ENCODE measurements around the gene SUGCT.
"Not testable (repeated sequence)": the region's sequence is repeated elsewhere in the genome, so short reads cannot be mapped to it uniquely, and the experiment has no call there.

Gene SUGCT

DNA sequence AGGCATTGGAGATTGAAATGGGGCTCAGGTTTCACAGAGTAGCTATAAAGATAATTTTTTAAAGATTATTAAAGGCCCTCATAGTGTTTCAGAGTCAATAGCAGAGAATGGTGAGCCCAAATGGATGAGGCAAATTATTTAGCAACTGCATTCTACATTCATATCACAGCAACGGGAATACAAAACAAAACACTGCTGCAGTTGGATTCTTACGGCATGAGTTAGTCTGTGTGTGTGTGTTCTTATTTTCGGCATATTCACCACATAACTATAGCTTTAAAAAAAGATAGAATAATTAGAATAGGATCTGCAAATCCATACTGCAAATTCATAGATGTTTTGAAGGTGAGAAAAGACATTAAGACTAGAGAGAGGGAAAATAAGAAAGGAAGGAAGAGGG is 66.0 kb downstream of the SUGCT start:
- Mint-ChIP-seq H3K27me3 (ENCODE audit: low read depth) (no peaks in the 10 kb centered on the region), H3K27ac (no peak overlapping the region), H3K4me1 (ENCODE audit: low read depth) (no peaks in the 10 kb centered on the region), H3K36me3 (ENCODE audit: low read depth) (no peaks in the 10 kb centered on the region), H3K9me3 (no peaks in the 10 kb centered on the region), H3K4me3 (no peak overlapping the region)

DNA sequence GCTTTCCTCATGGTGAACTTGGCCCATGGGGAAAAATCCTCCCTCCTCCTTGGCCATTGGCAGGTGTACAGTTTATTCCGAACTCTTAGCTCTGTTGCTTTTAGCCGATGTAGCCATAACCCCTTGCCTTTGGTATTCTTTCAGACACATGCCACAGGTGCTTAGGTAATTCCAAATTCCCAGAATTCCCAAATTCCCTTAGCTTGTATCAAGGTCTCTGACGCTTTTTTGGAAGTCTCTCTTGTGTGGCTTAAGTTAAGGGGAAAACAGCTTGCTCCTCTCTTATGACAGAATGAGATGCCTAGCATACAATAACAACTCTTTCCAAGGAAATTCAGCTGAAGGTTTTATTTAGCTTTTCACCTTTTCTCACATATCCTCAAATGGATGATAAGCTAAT is 68.0 kb downstream of the SUGCT start:
- no peaks in the 10 kb centered on the region for H3K9me3 Mint-ChIP-seq
- no peak overlapping the region for H3K27ac Mint-ChIP-seq
- no peaks in the 10 kb centered on the region for H3K36me3 Mint-ChIP-seq (ENCODE audit: low read depth)
- H3K4me1 Mint-ChIP-seq (ENCODE audit: low read depth), result no peaks in the 10 kb centered on the region
- H3K27me3 Mint-ChIP-seq (ENCODE audit: low read depth), result no peaks in the 10 kb centered on the region
- H3K4me3 Mint-ChIP-seq, result no peak overlapping the region

DNA sequence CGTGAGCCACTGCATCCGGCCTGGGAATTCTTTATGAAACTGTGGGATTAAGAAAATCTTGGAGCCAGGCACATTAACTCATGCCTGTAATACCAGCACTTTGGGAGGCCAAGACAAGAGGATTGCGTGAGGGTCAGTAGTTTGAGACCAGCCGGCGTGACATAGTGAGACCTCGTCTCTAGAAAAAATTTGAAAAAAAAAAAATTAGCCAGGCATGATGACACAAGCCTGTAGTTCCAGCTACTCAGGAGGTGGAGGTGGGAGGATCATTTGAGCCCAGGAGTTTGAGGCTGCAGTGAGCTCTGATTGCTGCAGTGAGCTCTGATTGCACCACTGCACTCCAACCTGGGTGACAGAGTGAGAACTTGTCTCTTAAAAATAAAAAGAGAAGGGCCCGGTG is 69.8 kb downstream of the SUGCT start:
- H3K27me3 Mint-ChIP-seq (ENCODE audit: low read depth), result no peaks in the 10 kb centered on the region
- H3K36me3 Mint-ChIP-seq (ENCODE audit: low read depth), result no peaks in the 10 kb centered on the region
- H3K27ac Mint-ChIP-seq, result no peak overlapping the region
- H3K4me1 Mint-ChIP-seq (ENCODE audit: low read depth), result no peaks in the 10 kb centered on the region
- no peaks in the 10 kb centered on the region for H3K9me3 Mint-ChIP-seq
- H3K4me3 Mint-ChIP-seq, result no peak overlapping the region

DNA sequence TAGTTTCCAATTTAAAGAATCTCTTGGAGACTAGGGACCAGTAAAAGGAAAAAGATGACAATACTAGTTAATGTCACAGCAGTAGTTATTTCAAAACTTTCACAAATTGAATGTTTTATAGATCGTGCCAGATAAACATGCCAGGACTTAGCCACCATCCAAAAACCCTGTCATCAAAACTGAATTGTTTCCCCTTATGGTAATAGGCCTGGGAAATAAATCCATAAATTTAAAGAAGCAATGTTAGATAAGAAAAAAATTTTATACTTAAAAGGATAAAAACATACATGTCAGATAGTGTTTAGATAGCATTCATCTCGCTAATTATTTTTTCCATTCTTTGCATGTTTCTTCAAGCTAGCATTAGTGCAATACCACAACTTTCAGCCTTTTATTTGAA is 71.2 kb downstream of the SUGCT start:
- Mint-ChIP-seq H3K4me3 (no peak overlapping the region), H3K27me3 (ENCODE audit: low read depth) (no peaks in the 10 kb centered on the region), H3K27ac (no peak overlapping the region), H3K9me3 (no peaks in the 10 kb centered on the region), H3K4me1 (ENCODE audit: low read depth) (no peaks in the 10 kb centered on the region), H3K36me3 (ENCODE audit: low read depth) (no peaks in the 10 kb centered on the region)

DNA sequence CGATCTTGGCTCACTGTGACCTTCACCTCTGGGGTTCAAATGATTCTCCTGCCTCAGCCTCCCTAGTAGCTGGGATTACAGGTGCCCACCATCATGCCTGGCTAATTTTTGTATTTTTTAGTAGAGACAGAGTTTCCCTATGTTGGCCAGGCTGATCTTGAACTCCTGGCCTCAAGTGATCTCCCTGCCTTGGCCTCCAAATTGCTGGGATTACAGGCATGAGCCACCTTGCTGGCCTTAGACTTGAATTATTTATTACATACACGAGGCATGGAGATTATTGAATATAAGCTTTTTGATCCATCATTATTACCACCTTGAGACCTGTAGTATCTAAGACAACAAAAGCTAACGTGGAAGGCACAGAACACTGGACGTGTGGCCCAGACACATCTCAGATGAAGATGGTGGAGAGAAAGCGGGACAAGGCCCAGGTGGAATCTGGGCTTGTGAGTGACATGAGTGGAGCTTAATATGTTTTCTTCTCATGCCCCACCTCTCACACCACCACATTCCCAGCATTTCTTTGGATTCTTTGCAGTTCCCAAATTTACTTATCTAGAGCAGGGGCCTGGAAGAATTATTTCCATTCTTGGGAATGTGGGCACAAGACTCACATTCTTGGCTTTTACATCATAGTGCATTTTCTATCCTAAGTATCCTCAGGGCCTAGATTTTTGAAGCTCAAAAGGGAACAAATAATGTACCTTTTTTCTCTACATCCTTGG is 76.6 kb downstream of the SUGCT start:
- no peaks in the 10 kb centered on the region for H3K36me3 Mint-ChIP-seq (ENCODE audit: low read depth)
- no peak overlapping the region for H3K4me3 Mint-ChIP-seq
- H3K27me3 Mint-ChIP-seq (ENCODE audit: low read depth), result no peaks in the 10 kb centered on the region
- no peaks in the 10 kb centered on the region for H3K9me3 Mint-ChIP-seq
- H3K27ac Mint-ChIP-seq, result no peak overlapping the region
- no peaks in the 10 kb centered on the region for H3K4me1 Mint-ChIP-seq (ENCODE audit: low read depth)

DNA sequence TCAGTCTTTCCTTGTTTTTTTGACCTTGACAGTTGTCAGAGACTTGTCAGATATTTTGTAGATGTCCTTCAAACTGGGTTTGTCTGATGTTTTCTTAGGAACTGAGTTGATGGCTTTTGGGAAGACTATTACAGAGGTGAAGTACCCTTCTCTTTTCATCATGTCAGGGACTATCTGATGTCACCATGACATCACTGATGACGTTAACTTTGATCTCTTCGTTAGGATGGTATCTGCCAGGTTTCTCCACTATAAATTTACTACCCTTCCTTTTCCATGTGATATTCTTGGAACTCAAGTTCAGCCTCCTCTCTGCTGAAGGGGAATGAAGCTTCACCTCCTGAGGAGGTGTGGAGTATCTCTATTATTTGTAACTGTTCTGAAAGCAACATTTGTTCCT is 78.5 kb downstream of the SUGCT start:
- H3K4me3 Mint-ChIP-seq, result no peak overlapping the region
- H3K9me3 Mint-ChIP-seq, result no peaks in the 10 kb centered on the region
- H3K4me1 Mint-ChIP-seq (ENCODE audit: low read depth), result no peaks in the 10 kb centered on the region
- no peak overlapping the region for H3K27ac Mint-ChIP-seq
- no peaks in the 10 kb centered on the region for H3K36me3 Mint-ChIP-seq (ENCODE audit: low read depth)
- no peaks in the 10 kb centered on the region for H3K27me3 Mint-ChIP-seq (ENCODE audit: low read depth)

DNA sequence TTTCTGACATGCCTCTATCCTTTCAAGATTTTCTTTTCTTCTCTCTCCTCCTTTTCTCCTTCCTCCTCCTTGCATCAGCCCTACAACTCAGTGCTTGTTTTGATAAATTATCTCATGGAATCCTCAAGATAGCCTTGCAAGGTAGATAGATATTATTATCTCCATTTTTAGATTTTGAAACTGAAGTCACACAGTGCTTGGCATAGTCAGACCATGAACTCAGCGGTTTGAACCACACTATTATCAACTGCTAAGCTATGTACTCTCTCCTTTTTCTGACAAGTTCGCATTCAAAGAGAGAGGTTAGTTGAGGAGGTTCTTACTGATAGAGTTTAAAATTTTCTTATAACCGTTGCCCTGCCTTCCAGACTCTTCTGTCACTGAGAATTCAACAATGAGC is 79.1 kb downstream of the SUGCT start:
- H3K36me3 Mint-ChIP-seq (ENCODE audit: low read depth), result no peaks in the 10 kb centered on the region
- no peaks in the 10 kb centered on the region for H3K27me3 Mint-ChIP-seq (ENCODE audit: low read depth)
- no peaks in the 10 kb centered on the region for H3K4me1 Mint-ChIP-seq (ENCODE audit: low read depth)
- no peak overlapping the region for H3K27ac Mint-ChIP-seq
- no peak overlapping the region for H3K4me3 Mint-ChIP-seq
- no peaks in the 10 kb centered on the region for H3K9me3 Mint-ChIP-seq

DNA sequence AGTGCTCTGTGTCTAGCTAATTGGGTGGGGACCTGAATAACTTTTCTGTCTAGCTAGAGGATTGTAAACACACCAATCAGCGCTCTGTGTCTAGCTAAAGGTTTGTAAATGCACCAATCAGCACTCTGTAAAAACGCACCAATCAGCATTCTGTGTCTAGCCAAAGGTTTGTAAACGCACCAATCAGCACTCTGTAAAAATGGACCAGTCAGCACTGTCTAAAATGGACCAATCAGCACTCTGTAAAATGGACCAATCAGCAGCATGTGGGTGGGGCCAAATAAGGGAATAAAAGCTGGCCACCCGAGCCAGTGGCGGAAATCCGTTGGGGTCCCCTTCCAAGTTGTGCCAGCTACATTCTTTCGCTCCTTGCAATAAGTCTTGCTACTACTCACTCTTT is 83.8 kb downstream of the SUGCT start:
- not testable (repeated sequence) for H3K9me3 Mint-ChIP-seq; H3K4me1 Mint-ChIP-seq (ENCODE audit: low read depth); H3K27me3 Mint-ChIP-seq (ENCODE audit: low read depth); H3K36me3 Mint-ChIP-seq (ENCODE audit: low read depth); H3K27ac Mint-ChIP-seq; H3K4me3 Mint-ChIP-seq

DNA sequence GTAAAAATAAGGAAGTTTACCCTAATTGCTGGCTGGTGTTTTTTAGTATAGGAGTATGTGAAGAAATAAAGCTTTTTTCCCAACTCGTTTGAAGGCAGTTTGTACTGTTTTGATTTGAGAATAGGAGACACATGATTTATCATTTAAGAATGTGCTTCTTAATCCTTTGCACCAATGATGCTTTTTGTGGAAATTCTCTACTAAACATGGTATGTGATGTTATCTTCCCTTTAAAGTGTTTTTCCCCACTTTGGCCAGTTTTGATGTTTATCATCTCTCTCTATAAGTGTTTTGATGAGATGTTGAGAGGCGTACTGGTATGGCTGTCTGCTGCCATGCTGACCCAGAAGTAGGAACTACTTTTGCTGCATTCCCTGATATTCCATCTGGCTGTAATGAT is 85.1 kb downstream of the SUGCT start:
- no peaks in the 10 kb centered on the region for H3K27me3 Mint-ChIP-seq (ENCODE audit: low read depth)
- no peak overlapping the region for H3K27ac Mint-ChIP-seq
- no peak overlapping the region for H3K4me3 Mint-ChIP-seq
- H3K4me1 Mint-ChIP-seq (ENCODE audit: low read depth), result no peaks in the 10 kb centered on the region
- no peaks in the 10 kb centered on the region for H3K9me3 Mint-ChIP-seq
- no peaks in the 10 kb centered on the region for H3K36me3 Mint-ChIP-seq (ENCODE audit: low read depth)

DNA sequence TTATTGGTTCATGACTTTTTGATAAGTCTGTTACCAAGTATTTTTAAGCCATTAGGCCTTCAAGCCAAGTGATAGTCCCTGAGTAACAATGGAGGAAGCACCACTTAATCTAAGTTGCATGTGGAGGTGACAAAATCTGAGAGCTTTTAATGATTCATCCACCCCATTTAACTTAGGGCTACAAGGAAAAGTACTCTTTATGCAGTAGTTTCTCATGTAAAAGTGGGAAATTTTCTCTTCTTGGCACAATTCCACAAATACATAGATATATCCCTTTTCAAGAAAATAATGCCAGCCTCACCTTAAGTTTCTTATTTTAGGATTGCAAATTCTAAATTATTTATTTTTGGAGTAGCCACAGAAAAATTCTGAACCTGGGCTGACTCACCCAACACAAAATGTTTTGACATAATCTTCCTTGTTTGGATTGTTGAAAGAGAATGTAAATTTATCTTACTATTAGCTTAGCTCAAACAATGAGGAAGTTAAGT is 85.7 kb downstream of the SUGCT start:
- no peak overlapping the region for H3K27ac Mint-ChIP-seq
- H3K4me3 Mint-ChIP-seq, result no peak overlapping the region
- no peaks in the 10 kb centered on the region for H3K27me3 Mint-ChIP-seq (ENCODE audit: low read depth)
- H3K36me3 Mint-ChIP-seq (ENCODE audit: low read depth), result no peaks in the 10 kb centered on the region
- no peaks in the 10 kb centered on the region for H3K4me1 Mint-ChIP-seq (ENCODE audit: low read depth)
- no peaks in the 10 kb centered on the region for H3K9me3 Mint-ChIP-seq

DNA sequence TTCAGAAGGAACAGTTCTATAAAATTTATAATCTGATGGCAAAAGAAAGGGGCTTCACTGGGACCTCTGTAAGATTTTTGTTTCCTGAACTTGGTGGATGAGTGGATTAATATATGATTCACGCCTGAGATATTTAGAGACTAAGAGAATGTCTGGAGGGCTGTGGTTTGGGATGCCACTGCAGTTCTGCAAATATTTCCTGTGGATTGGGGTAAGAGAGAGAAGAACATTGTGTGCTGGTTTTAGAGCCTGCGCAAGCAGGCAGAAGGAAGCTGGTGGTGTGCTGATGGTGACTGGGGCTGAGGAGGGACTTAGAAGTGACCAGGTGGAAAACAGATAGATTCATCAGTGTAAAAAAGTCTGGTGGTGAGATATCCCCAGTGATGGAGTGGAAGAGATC is 87.0 kb downstream of the SUGCT start:
- no peak overlapping the region for H3K4me3 Mint-ChIP-seq
- no peaks in the 10 kb centered on the region for H3K36me3 Mint-ChIP-seq (ENCODE audit: low read depth)
- no peaks in the 10 kb centered on the region for H3K27me3 Mint-ChIP-seq (ENCODE audit: low read depth)
- no peaks in the 10 kb centered on the region for H3K4me1 Mint-ChIP-seq (ENCODE audit: low read depth)
- no peaks in the 10 kb centered on the region for H3K9me3 Mint-ChIP-seq
- H3K27ac Mint-ChIP-seq, result no peak overlapping the region

DNA sequence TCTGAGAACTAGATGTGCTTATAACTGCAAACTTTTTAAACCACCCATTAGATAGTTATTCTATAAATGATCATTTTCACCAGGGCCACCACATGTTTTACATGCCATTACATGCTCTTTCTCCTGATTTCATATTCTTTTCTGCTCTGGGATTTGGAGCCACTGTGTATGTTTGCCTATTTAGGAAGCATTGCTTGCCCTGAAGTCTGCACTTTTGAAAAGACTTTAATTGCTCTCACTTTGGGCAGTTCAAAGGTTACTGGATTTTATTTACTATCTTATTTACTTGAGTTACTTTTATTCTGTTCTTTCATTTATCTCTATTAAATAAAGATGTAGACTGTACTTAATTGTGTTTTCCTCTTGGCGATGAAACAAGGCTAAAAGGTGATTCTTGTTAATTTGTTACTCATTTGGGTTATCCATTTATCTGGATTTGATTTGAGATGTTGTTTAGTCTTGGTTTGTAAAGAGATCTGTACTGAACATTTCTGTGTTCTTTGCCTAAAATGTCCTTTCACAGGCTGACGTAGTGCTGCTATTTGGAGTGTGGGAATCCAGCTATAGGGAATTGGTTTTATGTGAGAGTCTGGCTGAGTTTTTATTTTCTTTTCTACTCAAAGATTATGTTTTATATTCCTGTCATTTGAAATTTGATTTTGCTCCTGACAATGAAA is 88.8 kb downstream of the SUGCT start:
- H3K4me1 Mint-ChIP-seq (ENCODE audit: low read depth), result no peaks in the 10 kb centered on the region
- H3K27ac Mint-ChIP-seq, result no peak overlapping the region
- no peaks in the 10 kb centered on the region for H3K36me3 Mint-ChIP-seq (ENCODE audit: low read depth)
- no peaks in the 10 kb centered on the region for H3K9me3 Mint-ChIP-seq
- H3K27me3 Mint-ChIP-seq (ENCODE audit: low read depth), result no peaks in the 10 kb centered on the region
- H3K4me3 Mint-ChIP-seq, result no peak overlapping the region

DNA sequence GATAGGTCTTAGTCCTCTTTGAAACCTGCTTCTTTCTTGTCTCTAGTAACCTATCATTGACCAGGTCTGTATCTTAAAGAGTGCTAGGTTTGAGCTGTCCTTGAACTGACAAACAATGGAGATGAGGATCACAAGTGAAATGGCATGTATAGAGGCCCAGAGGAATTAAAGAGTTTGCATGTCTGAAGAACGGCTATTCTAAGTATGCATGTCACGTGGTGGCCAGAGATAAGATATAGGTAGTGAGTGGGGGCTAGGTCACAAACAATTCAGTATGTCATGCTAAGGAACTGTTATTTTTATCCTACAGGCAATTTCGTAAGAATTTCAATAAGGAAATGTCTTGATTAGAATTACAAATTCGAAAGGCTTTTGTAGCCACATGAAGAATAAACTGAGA is 95.3 kb downstream of the SUGCT start:
- Mint-ChIP-seq H3K9me3 (no peaks in the 10 kb centered on the region), H3K4me1 (ENCODE audit: low read depth) (no peaks in the 10 kb centered on the region), H3K36me3 (ENCODE audit: low read depth) (no peaks in the 10 kb centered on the region), H3K4me3 (no peak overlapping the region), H3K27ac (no peak overlapping the region), H3K27me3 (ENCODE audit: low read depth) (no peaks in the 10 kb centered on the region)

DNA sequence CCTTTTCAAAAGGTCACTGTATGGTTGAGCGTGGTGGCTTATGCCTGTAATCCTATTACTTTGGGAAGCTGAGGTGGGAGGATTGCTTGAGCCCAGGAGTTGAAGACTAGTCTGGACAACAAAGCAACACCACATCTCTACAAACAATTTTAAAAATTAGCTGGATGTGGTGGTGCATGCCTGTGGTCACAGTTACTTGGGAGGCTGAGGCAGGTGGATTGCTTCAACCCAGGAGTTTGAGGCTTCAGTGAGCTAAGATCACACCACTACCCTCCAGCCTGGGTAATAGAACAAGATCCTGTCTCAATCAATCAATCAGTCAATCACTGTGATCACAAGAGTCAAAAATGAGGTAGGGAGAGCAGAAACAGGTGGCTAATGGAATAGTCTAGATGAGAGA is 97.0 kb downstream of the SUGCT start:
- H3K27me3 Mint-ChIP-seq (ENCODE audit: low read depth), result no peaks in the 10 kb centered on the region
- H3K9me3 Mint-ChIP-seq, result no peaks in the 10 kb centered on the region
- no peak overlapping the region for H3K27ac Mint-ChIP-seq
- H3K4me1 Mint-ChIP-seq (ENCODE audit: low read depth), result no peaks in the 10 kb centered on the region
- H3K4me3 Mint-ChIP-seq, result no peak overlapping the region
- H3K36me3 Mint-ChIP-seq (ENCODE audit: low read depth), result no peaks in the 10 kb centered on the region

DNA sequence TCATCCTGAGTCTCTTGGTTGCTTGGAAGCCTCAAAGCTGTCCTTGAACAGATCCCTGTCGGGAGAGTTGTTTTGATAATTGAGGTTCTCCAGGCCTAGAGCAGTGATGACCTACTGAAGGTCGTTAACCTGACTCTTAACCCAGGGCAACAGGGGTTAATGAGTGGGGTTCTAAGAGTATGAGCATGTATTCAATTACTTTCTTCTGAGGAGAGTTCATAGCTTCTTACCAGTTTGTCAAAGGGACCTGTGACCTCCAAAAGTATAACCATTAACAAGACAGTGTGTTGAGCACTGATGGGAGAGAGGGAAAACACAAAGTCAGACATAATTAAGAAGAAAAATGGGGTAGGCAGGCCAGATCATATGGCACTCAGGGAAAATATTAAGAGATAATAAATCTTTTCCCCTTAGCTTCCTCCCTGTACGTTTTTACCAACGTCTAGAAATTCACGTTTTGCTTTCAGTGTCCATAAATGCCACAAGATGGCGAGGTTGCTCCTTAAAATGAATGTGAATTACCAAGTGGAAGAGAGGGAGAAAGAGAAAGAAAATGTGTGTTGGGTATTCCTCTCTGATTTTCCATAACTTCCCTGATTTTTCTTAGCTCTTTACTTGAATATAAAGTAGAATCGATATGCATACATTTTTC is 97.6 kb downstream of the SUGCT start:
- H3K9me3 Mint-ChIP-seq, result no peaks in the 10 kb centered on the region
- no peaks in the 10 kb centered on the region for H3K4me1 Mint-ChIP-seq (ENCODE audit: low read depth)
- no peak overlapping the region for H3K4me3 Mint-ChIP-seq
- H3K27ac Mint-ChIP-seq, result no peak overlapping the region
- no peaks in the 10 kb centered on the region for H3K27me3 Mint-ChIP-seq (ENCODE audit: low read depth)
- H3K36me3 Mint-ChIP-seq (ENCODE audit: low read depth), result no peaks in the 10 kb centered on the region

All from T-helper 1 cell treated with Interleukin-12 subunit alpha and Interleukin-12 subunit beta and Interleukin-4 antibody, amounts not matched to agents 30 μg/mL and 1 μg/mL, for 36 hours (primary cell).